Fibroblast of villous mesenchyme (primary cell): ENCODE measurements around the gene CD300A. TPM values are rescaled to one million over a fixed set of nuclear protein-coding genes. Genes with fewer than 3 reads are reported as not detected.
"Not testable (repeated sequence)": the region's sequence is repeated elsewhere in the genome, so short reads cannot be mapped to it uniquely, and the experiment has no call there.

Source experiments
- DNase-seq: peaks from one replicate; pipeline ENCODE4 v3.0.0-alpha.2; 2010; ENCODE audit warnings: low read depth
- H3K4me3 ChIP-seq: 2 replicates; pipeline ENCODE4 v1.5.1; 2011; ENCODE audit warnings: low read depth, mild to moderate bottlenecking, low read length
- CTCF ChIP-seq: IDR thresholded peaks from 2 replicates; pipeline ENCODE4 v1.5.1; 2012; ENCODE audit warnings: low read depth, mild to moderate bottlenecking, low read length; ENCODE audit not compliant: insufficient read depth
- total RNA-seq: library from RNA; depleted of rRNA; stranded (reverse); fragments of >200 nt; gene quantifications from 2 replicates; pipeline ENCODE4 v1.2.3, GENCODE V29; 2012

Gene CD300A
- total RNA-seq, 1 donor = not detected

GRCh38 chr17:74516561-74517328, 50.3 kb downstream of the CD300A start:
- no peak overlapping the region for H3K4me3 ChIP-seq
- TF ChIP-seq CTCF = no peak
- no peak for DNase-seq

DNA sequence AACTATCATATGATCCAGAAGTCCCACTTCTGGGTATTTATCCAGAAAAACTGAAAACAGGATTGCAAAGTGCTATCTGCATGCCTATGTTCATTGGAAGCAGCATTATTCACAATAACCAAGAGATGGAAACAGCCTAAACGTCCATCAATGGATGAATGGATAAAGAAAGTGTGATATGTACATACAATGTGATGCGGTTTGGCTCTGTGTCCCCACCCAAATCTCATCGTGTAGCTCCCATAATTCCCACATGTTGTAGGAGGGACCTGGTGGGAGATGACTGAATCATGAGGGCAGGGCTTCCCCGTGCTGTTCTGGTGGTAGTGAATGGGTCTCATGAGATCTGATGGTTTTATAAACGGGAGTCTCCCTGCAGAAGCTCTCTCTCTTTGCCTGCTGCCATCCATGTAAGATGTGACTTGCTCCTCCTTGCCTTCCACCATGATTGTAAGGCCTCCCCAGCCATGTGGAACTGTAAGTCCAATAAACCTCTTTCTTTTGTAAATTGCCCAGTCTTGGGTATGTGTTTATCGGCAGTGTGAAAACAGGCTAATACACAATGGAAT, 52.1 kb downstream of the CD300A start:
- H3K4me3 ChIP-seq, DNase-seq: not testable (repeated sequence)

DNA sequence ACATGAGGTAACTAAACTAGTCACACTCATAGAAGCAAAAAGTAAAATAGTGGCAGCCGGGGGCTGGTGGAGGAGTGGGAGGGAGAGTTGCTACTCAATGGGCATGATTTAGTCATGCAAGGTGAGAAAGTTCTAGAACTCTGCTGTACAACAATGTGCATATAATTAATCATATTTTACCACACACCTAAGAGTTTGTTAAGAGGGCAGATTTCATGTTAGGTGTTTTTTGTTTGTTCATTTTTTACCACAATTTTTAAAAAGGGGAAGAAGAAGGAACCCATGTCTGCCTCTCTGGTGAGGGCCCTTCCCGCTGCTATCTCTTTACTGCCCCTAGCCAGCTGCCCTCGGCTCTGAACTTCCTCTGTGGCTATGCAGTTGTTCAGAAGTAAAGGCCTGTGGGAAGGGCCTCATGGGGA, 53.6 kb downstream of the CD300A start:
- TF ChIP-seq CTCF = no peak
- H3K4me3 ChIP-seq = no peak overlapping the region
- no peak for DNase-seq

DNA sequence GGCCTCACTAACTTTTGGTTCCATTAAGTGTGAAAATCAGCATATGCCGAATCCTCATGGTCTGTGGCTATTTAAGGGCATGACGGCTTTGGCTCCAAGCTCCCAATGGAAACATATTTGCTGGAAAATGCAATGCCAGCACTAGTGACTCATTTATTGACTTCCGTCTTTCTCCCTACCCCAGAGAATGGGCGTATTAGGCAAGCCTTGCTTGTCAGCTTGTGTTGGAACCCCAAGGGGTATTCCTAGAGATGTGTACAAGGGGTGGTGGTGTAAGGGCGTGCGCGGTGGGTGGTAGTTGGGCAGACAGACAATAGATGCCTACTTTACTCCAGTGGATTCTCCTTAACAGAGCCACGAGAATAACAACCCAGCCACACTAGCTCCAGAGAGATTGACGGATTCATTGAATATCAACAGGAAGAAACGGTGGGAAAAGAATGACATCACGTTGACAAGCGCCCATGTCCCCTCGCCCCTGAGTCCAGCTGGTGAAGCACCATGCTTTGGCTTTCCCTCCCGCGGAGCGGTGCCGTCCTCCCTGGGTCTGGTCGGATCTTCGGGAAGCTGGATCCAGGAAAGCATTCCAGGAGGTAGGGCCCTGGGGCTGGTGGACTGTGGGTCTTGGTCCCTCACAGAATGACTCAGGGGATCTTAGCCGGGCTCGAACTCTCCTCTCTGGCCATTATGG, 54.5 kb downstream of the CD300A start:
- DNase-seq = no peak
- H3K4me3 ChIP-seq = no peak overlapping the region
- TF ChIP-seq CTCF = no peak

- no peak for DNase-seq
- no peak overlapping the region for H3K4me3 ChIP-seq
- no peak for TF ChIP-seq CTCF
These were observed 55.3 kb downstream of the CD300A start for GRCh38 chr17:74521701-74522201.

DNA sequence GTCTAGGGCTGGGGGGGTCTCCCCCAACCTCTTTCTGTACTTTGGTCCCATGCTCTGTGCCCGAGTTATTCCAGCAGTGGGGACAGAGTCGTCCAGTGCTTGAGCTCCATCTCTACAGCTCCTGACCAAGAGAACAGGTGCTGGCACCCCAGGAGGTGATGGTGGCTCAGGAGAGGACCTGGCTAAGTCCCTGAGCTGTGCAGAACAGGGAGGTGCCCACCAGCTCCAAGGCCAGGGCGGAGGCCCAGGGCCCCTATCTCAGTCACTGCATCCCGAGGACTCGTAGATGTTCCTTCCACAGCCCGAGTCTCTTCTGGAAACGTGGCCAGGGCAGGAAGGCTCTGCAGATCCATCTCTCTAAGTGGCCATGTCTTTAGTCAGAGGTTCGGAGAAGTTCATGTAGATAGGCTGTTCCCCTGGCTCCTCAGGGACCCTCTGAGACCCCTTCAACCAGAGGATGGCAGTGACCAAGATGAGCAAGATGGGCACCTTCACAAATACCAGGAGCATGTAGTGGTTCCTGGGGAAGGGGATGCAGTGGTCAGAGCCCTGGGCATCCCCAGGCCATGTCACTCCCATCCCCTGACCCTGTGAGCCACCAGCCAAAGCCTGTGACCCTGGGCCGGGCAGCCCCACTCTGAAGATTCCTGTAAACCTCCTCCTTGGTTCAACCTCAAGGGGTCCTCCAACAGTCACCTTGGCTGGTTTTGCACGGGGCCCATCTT, 56.1 kb downstream of the CD300A start:
- TF ChIP-seq CTCF = no peak
- no peak overlapping the region for H3K4me3 ChIP-seq
- DNase-seq = no peak

GRCh38 chr17:74523308-74523707, 56.9 kb downstream of the CD300A start:
- TF ChIP-seq CTCF = no peak
- no peak overlapping the region for H3K4me3 ChIP-seq
- DNase-seq = no peak
